Measurements from ENCODE around the gene DDR1.
"Not testable (repeated sequence)": the region's sequence is repeated elsewhere in the genome, so short reads cannot be mapped to it uniquely, and the experiment has no call there.

DDR1 gene

DNA sequence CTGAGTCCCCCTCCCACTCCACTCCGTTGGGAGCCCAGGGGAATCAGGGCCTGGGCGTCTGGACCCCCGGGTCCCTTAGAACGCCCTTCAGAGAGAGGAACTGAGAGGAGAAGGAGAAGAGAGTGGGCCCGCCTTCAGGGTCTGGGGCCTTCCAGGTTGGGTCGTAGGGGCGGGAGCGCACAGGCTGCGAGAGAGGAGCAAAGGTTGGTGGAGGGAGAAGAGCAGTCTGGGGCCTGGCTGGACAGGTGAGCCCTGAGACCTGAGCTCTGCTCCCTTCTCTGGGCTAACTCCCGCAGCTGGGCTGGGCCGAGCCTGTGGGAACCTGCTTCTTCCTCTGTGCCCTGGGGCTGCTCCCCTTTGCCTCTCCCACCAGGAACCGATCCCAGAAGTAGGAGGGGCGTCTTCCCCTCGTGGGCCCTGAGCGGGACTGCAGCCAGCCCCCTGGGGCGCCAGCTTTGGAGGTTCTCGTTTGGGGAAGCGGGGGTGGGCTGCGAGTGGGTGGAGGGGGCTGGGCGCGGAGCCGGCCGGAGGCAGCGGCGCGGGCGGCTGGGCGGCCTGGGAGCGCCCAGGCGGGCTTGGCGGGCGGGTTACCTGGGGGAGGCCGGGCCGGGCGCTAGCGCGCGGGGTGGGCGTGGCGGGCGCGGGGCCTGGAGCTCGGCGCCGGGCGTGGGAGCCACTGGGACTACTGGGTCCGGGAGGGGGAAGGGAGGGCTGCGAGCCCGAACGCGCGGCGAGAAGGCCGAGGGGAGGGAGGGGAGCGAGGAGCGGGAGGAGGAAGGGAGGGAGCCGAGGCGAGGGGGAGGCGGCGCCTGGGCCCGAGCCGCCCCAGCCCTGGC is at the start of gene DDR1:
TSS of gene DDR1 (plus strand) at position 835 of the 836 bp plus-strand sequence. CDS start 4,211 bp downstream, outside the sequence.
- peak in 1 of 3 donors; percentile 33 for DNase-seq (ENCODE audit: low read depth in 3 of 3, low spot score in 1 of 3)

- DNase-seq (ENCODE audit: low read depth in 3 of 3, low spot score in 1 of 3) = no peak
Observed at GRCh38 chr6:30834646-30835045, 49.7 kb upstream of the DDR1 start.

DNA sequence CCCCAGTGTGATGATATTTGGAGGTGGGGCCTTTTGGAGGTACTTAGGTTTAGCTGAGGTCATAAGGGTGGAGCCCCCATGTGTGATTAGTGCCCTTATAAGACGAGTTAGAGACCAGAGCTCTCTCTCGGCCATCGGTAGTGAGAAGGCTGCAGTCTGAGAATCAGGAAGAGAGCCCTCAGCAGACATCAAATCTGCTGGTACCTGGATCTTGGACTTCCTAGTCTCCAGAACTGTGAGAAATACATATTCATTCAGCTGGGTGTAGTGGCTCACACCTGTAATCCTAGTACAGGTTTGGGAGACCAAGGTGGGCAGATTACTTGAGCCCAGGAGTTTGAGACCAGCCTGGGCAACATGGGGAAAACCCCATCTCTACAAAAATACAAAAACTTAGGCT is 48.7 kb upstream of the DDR1 start:
- DNase-seq (ENCODE audit: low read depth in 3 of 3, low spot score in 1 of 3) = no peak

DNA sequence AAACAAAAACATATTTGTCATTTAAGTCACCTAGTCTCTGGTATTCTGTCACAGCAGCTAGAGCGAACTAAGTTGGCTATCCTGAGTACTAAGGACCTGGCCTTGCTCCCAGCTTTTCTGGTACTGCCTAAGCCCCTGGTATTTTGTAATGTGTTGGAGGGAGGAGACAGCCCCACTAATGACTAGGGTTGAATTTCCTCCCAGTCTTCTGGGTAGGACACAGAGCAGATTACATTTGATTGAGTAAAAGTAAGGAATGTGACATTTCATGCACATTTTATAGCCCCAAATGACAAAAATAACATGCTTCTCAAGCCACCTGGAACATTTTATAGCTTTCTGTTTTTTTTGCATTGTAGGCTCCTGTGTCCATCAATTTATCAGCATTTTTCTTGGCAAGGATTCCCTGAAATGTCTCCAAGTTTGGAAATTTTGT is 47.9 kb upstream of the DDR1 start:
- DNase-seq (ENCODE audit: low read depth in 3 of 3, low spot score in 1 of 3) = no peak

DNA sequence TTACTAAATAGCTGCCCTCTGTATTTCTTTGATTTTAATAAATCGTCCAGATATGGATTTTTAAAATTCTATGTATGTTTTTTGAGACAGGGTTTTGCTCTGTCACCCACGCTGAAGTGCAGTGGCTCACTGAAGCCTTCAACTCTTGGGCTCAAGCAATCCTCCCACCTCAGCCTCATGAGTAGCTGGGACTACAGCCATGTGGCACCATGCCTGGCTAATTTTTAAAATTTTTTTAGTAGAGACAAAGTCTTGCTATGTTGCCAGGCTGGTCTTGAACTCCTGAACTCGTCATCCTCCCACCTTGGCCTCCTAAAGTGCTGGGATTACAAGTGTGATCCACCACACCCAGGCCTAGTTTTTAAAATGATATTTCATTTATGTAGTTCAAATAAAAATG is 47.4 kb upstream of the DDR1 start:
- DNase-seq (ENCODE audit: low read depth in 3 of 3, low spot score in 1 of 3) = no peak

GRCh38 chr6:30837432-30837831 is 46.9 kb upstream of the DDR1 start:
- DNase-seq (ENCODE audit: low read depth in 3 of 3, low spot score in 1 of 3) = no peak

DNA sequence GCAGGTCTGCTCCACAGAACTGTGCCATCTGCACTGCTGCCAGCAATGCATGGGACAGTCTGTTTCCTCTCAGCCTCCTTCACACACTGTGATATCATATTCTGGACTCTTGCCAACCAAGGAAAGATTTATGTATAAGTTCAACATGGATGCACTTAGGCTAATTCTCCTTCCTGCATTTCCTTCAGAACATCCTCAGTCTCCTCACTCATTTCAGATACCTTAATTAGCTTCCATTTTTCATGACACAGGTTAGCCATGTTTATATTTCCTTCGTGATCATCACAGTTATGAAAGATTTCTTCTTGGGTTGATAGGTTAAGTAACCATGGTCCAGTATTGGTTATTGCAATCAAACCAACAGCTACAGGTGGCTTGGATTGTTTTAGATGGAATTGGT is 46.4 kb upstream of the DDR1 start:
- no peak for DNase-seq (ENCODE audit: low read depth in 3 of 3, low spot score in 1 of 3)

- DNase-seq (ENCODE audit: low read depth in 3 of 3, low spot score in 1 of 3) = no peak
Observed at GRCh38 chr6:30839671-30840070, 44.6 kb upstream of the DDR1 start.

DNA sequence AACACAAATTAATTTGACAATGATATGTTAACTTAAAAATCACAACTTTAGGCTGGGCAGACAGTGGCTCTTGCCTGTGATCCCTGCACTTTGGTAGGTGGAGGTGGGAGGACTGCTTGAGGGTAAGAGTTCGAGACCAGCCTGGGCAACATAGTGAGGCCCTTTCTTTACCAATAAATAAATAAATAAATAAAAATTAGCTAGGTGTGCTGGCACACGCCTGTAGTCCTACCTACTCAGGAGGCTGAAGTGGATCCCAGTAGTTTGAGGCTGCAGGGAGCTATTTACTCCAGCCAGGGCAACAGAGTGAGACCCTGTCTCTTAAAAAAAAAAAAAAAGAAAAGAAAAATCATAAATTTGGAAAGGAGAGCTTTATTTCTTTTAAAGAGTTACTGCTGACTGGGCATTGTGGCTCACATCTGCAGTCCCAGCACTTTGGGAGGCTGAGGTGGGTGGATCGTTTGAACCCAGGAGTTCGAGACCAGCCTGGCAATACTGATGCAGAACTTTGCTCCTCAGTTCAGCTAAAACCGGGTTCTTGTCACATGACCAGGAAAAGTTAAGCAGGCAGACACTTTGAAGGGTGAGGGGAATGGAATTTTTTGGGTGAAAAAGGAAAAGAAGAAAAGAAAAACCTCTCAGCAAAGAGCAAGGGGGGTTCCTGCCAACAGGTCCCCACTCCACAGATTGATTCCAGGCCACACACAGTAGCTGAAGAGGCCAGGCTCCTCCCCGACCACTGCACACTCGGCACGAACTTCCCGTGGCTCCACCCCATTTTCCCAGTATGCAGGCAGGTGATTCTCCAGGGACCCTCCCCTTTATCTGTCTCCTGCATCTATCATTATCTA is 44.0 kb upstream of the DDR1 start:
- DNase-seq (ENCODE audit: low read depth in 3 of 3, low spot score in 1 of 3) = no peak

DNA sequence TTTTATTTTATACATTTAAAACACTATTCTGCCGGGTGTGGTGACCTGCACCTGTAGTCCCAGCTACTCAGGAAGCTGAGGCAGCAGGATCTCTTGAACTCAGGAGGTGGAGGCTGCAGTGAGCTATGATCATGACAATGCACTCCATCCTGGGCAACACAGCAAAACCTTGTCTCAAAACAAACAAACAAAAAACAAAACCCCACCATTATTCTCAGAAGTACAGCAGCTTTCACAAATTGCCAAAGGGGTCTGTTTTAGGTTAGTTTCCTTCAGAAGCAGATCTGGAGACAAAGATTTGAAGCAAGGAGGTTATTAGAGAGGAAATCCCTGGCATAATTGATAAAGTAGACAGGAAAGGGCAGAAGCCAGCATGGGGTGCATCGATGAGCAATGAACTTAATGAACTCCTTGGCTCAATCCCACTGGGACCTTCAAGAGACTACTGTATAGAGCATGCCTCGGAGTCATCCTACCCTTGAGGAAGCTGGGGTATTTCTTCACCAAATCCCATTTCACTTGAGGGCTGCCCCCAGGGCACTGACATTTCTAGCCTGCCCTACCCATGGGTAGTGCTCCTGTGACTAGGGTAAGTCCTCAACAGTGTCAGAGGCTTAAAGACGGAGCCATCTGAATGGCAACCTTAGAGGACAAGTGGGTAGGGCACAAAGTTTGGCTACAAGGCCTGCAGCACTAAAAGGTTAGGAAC is 43.2 kb upstream of the DDR1 start:
- no peak for DNase-seq (ENCODE audit: low read depth in 3 of 3, low spot score in 1 of 3)

GRCh38 chr6:30841644-30842504 is 42.4 kb upstream of the DDR1 start:
- no peak for DNase-seq (ENCODE audit: low read depth in 3 of 3, low spot score in 1 of 3)

GRCh38 chr6:30842754-30843610 is 41.3 kb upstream of the DDR1 start:
- no peak for DNase-seq (ENCODE audit: low read depth in 3 of 3, low spot score in 1 of 3)

- no peak for DNase-seq (ENCODE audit: low read depth in 3 of 3, low spot score in 1 of 3)
Observed at GRCh38 chr6:30843611-30843998, 40.7 kb upstream of the DDR1 start.

DNA sequence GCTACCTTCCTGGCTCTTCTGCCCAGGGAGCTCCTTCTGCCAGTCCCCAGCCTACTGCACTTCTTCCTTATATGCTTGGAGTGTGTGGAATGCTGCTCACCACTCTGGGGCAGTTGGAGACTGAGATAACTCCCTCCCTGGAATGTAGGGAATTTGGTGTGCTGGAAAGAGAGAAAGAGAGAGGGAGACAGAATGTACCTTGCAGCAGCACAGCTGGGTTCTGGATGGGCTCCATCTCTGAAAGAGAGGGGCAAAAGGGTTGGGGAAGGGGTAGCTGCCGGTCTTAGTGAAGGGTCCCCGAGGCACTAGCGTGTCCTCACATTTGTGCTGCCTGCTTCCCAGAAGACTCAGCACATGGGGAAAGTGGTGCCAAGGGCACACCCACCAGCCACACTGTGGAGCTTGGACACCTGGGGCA is 40.2 kb upstream of the DDR1 start:
- no peak for DNase-seq (ENCODE audit: low read depth in 3 of 3, low spot score in 1 of 3)

GRCh38 chr6:30845183-30845582 is 39.1 kb upstream of the DDR1 start:
- no peak for DNase-seq (ENCODE audit: low read depth in 3 of 3, low spot score in 1 of 3)

GRCh38 chr6:30847421-30847970 is 36.8 kb upstream of the DDR1 start:
- no peak for DNase-seq (ENCODE audit: low read depth in 3 of 3, low spot score in 1 of 3)

- no peak for DNase-seq (ENCODE audit: low read depth in 3 of 3, low spot score in 1 of 3)
Observed at GRCh38 chr6:30847971-30848436, 36.3 kb upstream of the DDR1 start.

DNA sequence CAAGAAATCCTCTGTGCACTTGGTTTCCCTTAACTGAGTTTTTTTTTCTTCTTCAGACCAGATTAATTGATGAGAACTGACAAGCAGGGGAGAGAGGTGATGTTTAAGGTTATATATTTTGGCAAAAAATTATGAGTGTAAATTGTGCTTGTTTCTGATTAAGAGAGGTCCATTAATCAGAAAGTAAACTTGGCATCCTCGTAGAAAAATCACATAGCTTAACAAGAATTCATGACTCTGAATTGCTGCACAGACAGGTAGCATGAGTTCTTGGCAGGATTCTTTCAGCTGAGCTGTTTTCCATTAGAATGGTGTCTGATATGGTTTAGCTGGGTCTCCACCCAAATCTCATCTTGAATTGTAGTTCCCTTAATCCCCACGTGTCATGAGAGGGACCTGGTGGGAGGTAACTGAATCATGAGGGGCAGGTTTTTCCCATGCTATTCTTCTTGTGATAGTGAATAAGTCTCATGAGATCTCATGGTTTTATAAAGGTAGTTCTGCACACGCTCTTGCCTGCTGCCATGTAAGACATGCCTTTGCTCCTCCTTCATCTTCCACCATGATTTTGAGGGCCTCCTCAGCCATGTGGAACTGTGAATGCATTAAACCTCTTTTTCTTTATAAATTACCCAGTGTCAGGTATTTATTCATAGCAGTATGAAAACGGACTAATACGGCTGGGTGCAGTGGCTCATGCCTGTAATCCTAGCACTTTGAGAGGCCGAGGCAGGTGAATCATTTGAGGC is 34.2 kb upstream of the DDR1 start:
- DNase-seq (ENCODE audit: low read depth in 3 of 3, low spot score in 1 of 3) = no peak

DNA sequence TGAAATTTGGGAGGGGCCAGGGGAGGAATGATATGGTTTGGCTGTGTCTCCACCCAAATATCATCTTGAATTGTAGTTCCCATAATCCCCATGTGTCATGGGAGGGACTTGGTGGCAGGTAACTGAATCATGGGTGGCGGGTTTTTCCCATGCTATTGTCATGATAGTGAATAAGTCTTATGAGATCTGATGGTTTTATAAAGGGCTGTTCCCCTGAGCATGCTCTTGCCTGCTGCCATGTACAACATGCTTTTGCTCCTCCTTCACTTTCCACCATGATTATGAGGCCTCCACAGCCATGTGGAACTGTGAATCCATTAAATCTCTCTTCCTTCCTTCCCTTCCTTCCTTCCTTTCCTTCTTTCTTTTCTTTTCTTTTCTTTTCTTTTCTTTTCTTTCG is 31.9 kb upstream of the DDR1 start:
- not testable (repeated sequence) for DNase-seq (ENCODE audit: low read depth in 3 of 3, low spot score in 1 of 3)

Measured in stimulated activated CD4-positive, alpha-beta T cell treated with anti-CD3 and anti-CD28 coated beads, TNF-alpha, amount 100 ng/mL, for 1 hour (primary cell).